ENCODE results near the gene FAT1.
"Not testable (repeated sequence)": the region's sequence is repeated elsewhere in the genome, so short reads cannot be mapped to it uniquely, and the experiment has no call there.

The FAT1 gene

DNA sequence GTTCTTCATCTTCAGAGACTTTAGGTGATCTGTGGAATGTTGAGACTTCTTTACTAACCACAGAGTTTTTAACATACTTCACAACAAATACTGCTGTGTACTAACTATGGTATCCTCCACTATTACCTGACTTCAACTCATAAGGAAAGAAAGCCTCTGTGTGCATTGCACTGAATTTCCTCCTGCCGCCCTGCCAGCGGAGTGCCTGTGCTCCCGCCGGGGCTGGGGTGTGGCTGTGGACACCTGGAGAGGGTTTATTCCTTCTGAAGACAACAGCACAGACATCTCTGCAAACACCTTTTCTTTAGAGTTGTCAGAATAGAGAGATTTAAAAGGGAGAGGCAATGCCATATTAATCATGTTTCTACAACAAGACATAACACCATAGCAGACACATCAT lies 63.3 kb downstream of the FAT1 start:
- TF ChIP-seq, protein P1, sequence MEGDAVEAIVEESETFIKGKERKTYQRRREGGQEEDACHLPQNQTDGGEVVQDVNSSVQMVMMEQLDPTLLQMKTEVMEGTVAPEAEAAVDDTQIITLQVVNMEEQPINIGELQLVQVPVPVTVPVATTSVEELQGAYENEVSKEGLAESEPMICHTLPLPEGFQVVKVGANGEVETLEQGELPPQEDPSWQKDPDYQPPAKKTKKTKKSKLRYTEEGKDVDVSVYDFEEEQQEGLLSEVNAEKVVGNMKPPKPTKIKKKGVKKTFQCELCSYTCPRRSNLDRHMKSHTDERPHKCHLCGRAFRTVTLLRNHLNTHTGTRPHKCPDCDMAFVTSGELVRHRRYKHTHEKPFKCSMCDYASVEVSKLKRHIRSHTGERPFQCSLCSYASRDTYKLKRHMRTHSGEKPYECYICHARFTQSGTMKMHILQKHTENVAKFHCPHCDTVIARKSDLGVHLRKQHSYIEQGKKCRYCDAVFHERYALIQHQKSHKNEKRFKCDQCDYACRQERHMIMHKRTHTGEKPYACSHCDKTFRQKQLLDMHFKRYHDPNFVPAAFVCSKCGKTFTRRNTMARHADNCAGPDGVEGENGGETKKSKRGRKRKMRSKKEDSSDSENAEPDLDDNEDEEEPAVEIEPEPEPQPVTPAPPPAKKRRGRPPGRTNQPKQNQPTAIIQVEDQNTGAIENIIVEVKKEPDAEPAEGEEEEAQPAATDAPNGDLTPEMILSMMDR (conservative IDR thresholded peaks at IDR 0.05; ENCODE audit: low read depth), result no peak
- POLR2A ChIA-PET (ENCODE audit: low non-redundant PET), result no interaction called here
- no peak for DNase-seq (ENCODE audit: low spot score)
- H3K27ac ChIP-seq, result no peak overlapping the region
- CTCF ChIA-PET, result interaction anchor here (0.6 kb wide), 1 partner anchor 26 kb away, joined by 3 read pairs; no protein-coding TSS in a partner anchor

DNA sequence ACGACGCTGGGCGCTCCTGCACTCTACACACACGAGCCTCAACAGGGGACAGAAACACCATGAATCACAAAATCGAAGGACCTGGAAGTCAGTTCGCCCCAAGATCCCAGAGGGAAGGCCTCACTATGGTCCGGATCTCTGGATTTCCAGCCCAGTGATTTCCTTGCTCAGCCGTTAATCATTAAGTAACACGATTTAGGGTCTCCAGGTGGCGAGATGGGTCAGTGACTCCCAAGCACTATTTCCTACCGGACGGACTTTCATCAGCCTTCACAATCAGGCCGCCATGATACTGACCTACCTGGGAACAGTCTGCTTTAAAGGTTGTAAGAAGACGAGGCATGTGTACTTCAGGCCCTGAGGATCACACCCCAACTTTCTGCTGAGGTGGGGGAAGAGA lies 63.7 kb downstream of the FAT1 start:
- H3K27ac ChIP-seq, result no peak overlapping the region
- DNase-seq (ENCODE audit: low spot score), result no peak
- TF ChIP-seq, protein P1 (conservative IDR thresholded peaks at IDR 0.05; ENCODE audit: low read depth), result no peak
- CTCF ChIA-PET, result no interaction called here
- POLR2A ChIA-PET (ENCODE audit: low non-redundant PET), result no interaction called here

DNA sequence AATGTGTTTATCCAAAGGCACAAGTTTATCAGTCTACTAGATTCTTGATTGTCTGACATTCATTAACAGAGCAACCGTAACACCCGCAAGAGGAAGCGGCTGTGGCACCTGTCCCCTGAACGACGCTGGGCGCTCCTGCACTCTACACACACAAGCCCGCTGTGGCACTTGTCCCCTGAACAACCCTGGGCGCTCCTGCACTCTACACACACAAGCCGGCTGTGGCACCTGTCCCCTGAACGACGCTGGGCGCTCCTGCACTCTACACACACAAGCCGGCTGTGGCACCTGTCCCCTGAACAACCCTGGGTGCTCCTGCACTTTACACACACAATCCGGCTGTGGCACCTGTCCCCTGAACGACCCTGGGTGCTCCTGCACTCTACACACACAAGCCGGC lies 64.2 kb downstream of the FAT1 start:
- POLR2A ChIA-PET (ENCODE audit: low non-redundant PET); H3K27ac ChIP-seq; CTCF ChIA-PET; DNase-seq (ENCODE audit: low spot score): not testable (repeated sequence)

DNA sequence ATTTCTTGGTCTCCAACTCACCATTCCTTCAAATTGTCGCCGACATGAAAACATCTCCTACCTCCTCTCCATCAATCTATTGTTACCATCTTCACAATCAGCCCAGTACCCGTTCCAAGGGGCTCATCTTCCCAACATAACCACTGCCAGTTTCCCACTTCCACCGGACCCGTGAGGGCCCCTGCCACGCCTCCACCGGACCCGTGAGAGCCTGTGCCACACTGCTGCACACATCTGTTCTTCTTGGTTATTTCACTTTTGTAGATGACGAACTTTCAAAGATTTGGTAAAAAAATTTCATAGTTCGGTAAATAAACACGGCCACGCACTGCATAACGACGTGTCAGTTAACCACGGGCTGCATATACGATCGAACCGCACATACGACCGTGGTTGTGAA lies 65.0 kb downstream of the FAT1 start:
- DNase-seq (ENCODE audit: low spot score), result no peak
- ChIA-PET POLR2A (ENCODE audit: low non-redundant PET) (no interaction called here), CTCF (no interaction called here)
- TF ChIP-seq, protein P1 (conservative IDR thresholded peaks at IDR 0.05; ENCODE audit: low read depth), result no peak
- no peak overlapping the region for H3K27ac ChIP-seq

DNA sequence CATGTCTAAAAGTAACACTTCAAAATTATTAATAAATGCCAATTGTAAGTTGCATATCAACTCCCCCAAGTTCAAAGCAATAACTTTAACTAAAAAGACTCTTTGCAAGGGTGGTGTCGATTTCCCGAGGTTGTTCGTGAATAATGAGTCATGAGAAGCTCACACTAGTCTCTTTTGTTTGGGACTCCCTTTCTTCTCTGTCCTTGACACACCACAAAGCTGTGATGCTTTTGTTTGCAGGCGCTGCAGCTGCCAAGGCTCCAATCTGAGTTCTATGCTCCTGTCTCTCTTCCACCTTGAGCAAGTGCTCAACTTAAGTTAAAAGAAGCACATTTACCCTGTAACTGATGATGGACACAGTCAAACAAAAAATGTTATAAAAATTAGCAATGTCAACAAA lies 65.9 kb downstream of the FAT1 start:
- H3K27ac ChIP-seq, result no peak overlapping the region
- CTCF ChIA-PET, result no interaction called here
- POLR2A ChIA-PET (ENCODE audit: low non-redundant PET), result no interaction called here
- peak; percentile 20 for DNase-seq (ENCODE audit: low spot score)
- TF ChIP-seq, protein P1 (conservative IDR thresholded peaks at IDR 0.05; ENCODE audit: low read depth), result no peak

DNA sequence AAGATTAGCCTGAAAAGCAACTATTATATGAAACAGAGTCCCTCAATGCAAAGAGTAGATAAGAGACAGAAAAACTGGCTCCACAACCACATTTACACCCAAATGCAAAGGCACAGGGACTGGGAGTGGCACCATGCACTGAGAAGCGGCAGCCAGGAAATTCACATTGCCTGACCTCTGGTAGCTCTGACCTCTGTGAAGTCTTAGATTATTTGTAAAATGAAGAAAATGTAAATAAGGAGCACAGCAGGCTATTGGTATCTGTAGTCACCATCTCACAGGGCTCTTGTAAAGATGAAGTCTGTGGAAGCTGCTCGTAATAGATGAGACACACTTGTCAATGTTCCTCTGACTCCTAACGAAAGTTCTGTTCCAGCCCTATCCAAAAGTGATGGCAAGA lies 69.7 kb downstream of the FAT1 start:
- no peak for DNase-seq (ENCODE audit: low spot score)
- CTCF ChIA-PET, result no interaction called here
- no peak overlapping the region for H3K27ac ChIP-seq
- POLR2A ChIA-PET (ENCODE audit: low non-redundant PET), result no interaction called here
- TF ChIP-seq, protein P1 (conservative IDR thresholded peaks at IDR 0.05; ENCODE audit: low read depth), result no peak

DNA sequence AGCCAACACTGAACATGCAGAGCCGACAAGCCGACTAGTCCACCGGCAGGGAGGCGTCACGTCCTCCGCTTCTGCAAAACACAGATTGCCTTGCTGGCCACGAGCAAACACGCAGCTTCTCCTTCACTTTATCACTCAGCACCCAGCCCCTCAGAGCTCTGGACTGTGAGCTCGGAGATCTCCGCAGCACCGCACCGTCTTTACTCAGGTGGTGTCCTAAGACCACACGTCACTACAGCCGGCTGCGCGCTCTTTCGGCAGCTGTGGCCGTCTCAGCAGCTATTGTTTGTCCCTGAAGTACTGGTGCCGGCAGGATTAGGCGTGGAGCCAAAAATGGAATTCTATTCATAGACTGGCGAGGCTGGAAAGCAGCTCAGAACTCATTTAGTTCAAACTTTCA lies 72.0 kb downstream of the FAT1 start:
- POLR2A ChIA-PET (ENCODE audit: low non-redundant PET), result no interaction called here
- TF ChIP-seq, protein P1 (conservative IDR thresholded peaks at IDR 0.05; ENCODE audit: low read depth), result no peak
- H3K27ac ChIP-seq, result peak overlapping the region; percentile 25
- DNase-seq (ENCODE audit: low spot score), result no peak
- CTCF ChIA-PET, result interaction anchor here (0.6 kb wide), 1 partner anchor 1567 kb away, joined by 3 read pairs; no protein-coding TSS in a partner anchor

All from RWPE1 (cell line).